Activated T-helper 17 cell treated with anti-CD3 and anti-CD28 coated beads, Interleukin-2, amount 50 U/mL, for 72 hours (primary cell): ENCODE measurements around the gene ZNF627. TPM values are rescaled to one million over a fixed set of nuclear protein-coding genes. Genes with fewer than 3 reads are reported as not detected.

ENCODE experiments used
- total RNA-seq, 2 donors: library from RNA; stranded (reverse); gene quantifications; one replicate each; pipeline ENCODE4 v1.2.3, GENCODE V29; 2022

ZNF627 gene
- total RNA-seq, 2 donors from 2014 or later, result 4.6 to 5.9 TPM

Other genes starting within 250 kb of the ZNF627 start
- 1 to 10 TPM; 2.9 to 9.7 TPM for gene PLPPR2, start 242.1 kb upstream of the ZNF627 start, total RNA-seq
- gene SWSAP1, start 222.8 kb upstream of the ZNF627 start, total RNA-seq, result 1 to 10 TPM; 1.5 to 2.4 TPM
- 10 to 100 TPM in 1 of 2 donors, 1 to 10 TPM in 1; 6.7 to 22.6 TPM for gene EPOR, start 213.2 kb upstream of the ZNF627 start, total RNA-seq
- under 1 TPM in 1 of 2 donors, not detected in 1; 0.50 TPM for gene RGL3, start 178.2 kb upstream of the ZNF627 start, total RNA-seq
- under 1 TPM; 0.15 to 0.42 TPM for gene ODAD3, start 162.4 kb upstream of the ZNF627 start, total RNA-seq
- 100 to 1,000 TPM; 281 to 300 TPM for gene PRKCSH, start 161.8 kb upstream of the ZNF627 start, total RNA-seq
- gene ELAVL3, start 116.4 kb upstream of the ZNF627 start, total RNA-seq, result under 1 TPM in 1 of 2 donors, not detected in 1; 0.45 TPM
- gene ZNF653, start 91.6 kb upstream of the ZNF627 start, total RNA-seq, result 10 to 100 TPM; 18.8 to 26.3 TPM
- 10 to 100 TPM; 44.2 to 53.3 TPM for gene ECSIT, start 68.3 kb upstream of the ZNF627 start, total RNA-seq
- gene CNN1, start 58.6 kb upstream of the ZNF627 start, total RNA-seq, result not detected
- gene ELOF1, start 38.3 kb upstream of the ZNF627 start, total RNA-seq, result 10 to 100 TPM; 48.0 to 66.5 TPM
- 10 to 100 TPM; 19.9 to 26.3 TPM for gene ACP5, start 19.8 kb upstream of the ZNF627 start, total RNA-seq
- 1 to 10 TPM; 1.9 to 2.8 TPM for gene ZNF823, start 141.5 kb downstream of the ZNF627 start, total RNA-seq
- gene ZNF441, start 169.5 kb downstream of the ZNF627 start, total RNA-seq, result 1 to 10 TPM; 4.5 to 5.1 TPM
- under 1 TPM; 0.50 to 0.52 TPM for gene ZNF491, start 201.0 kb downstream of the ZNF627 start, total RNA-seq
- 1 to 10 TPM; 8.7 to 9.0 TPM for gene ZNF440, start 216.8 kb downstream of the ZNF627 start, total RNA-seq